Kidney (tissue), 14 donors: Measurements from ENCODE around the gene RGS17. TPM values are rescaled to one million over a fixed set of nuclear protein-coding genes. Genes with fewer than 3 reads are reported as not detected.
"Not testable (repeated sequence)": the region's sequence is repeated elsewhere in the genome, so short reads cannot be mapped to it uniquely, and the experiment has no call there.

ENCODE experiments used
- DNase-seq, 5 donors: peaks; one replicate each; pipeline ENCODE4 v3.0.0-alpha.2; 2013 to 2020
- FAIRE-seq: peaks from 2 replicates; lab custom pipeline; 2012; peaks lifted over from hg19 to GRCh38; lab: Jason Lieb, UNC
- H3K27ac ChIP-seq, 2 donors: one replicate each; pipeline ENCODE4 v1.7.0; 2013; ENCODE audit warnings: low read depth in 2 of 2, low read length in 2 of 2, inconsistent platforms in 1 of 2
- H3K27me3 ChIP-seq: one replicate; pipeline ENCODE4 v1.7.1; 2013; ENCODE audit warnings: low read length, inconsistent platforms; ENCODE audit not compliant: control insufficient read depth, insufficient read depth
- H3K36me3 ChIP-seq, 3 donors: one replicate each; pipeline versions ENCODE4 v1.7.0 to v1.7.1; 2013; ENCODE audit warnings: low read length in 3 of 3, control low read depth in 1 of 3, inconsistent platforms in 1 of 3; ENCODE audit not compliant: insufficient read depth in 3 of 3, control insufficient read depth in 2 of 3
- H3K4me1 ChIP-seq, 3 donors: one replicate each; pipeline versions ENCODE4 v1.7.0 to v1.7.1; 2013; ENCODE audit warnings: low read length in 3 of 3, inconsistent platforms in 1 of 3, low read depth in 1 of 3; ENCODE audit not compliant: control insufficient read depth in 2 of 3, insufficient read depth in 2 of 3
- H3K4me3 ChIP-seq, 3 donors: one replicate each; pipeline versions ENCODE4 v1.7.0 to v1.8.1; 2013; ENCODE audit warnings: low read length in 3 of 3, control low read depth in 1 of 3, inconsistent platforms in 1 of 3
- H3K9ac ChIP-seq, 3 donors: one replicate each; pipeline versions ENCODE4 v1.7.0 to v1.7.1; 2013; ENCODE audit warnings: low read length in 3 of 3, control low read depth in 1 of 3, inconsistent platforms in 1 of 3
- H3K9me3 ChIP-seq, 3 donors: one replicate each; pipeline versions ENCODE4 v1.7.0 to v1.7.1; 2013; ENCODE audit warnings: low read length in 3 of 3, control low read depth in 1 of 3, inconsistent platforms in 1 of 3; ENCODE audit not compliant: control insufficient read depth in 2 of 3, insufficient read depth in 1 of 3
- CTCF ChIP-seq: IDR thresholded peaks from 3 replicates; pipeline ENCODE4 v1.5.1; 2012; ENCODE audit warnings: mild to moderate bottlenecking, moderate library complexity, borderline replicate concordance; ENCODE audit not compliant: insufficient read depth; ENCODE audit errors: extremely low read depth
- intact Hi-C: fragments of 100-400 bp; cut with DNase I; formaldehyde crosslinking; loops from one replicate; pipeline ENCODE4 v1.11.1; 2022
- polyA plus RNA-seq: library from polyadenylated mRNA; stranded (reverse); fragments of 350-450 nt; fragmentation: Illumina TruSeq; extraction: RNeasy Lipid Tissue Mini Kit (QIAGEN cat#74804); gene quantifications from one replicate; pipeline ENCODE4 v1.2.3, GENCODE V29; 2014; ENCODE audit warnings: low read depth, low replicate concordance; ENCODE audit not compliant: insufficient read depth
- total RNA-seq: library from RNA; stranded (reverse); fragmentation: NEBNext Ultra II Directional; extraction: Animal tissue kit (Norgen Biotek cat#: 25700); gene quantifications from one replicate; pipeline ENCODE4 v1.2.1, GENCODE V29; 2021
- donor health status: control.
- donor health status: control.
- donor health status: control.
- donor health status: control.
- donor health status: control.
- donor health status: DM: yes; HTN: yes; CAD: no.
- donor health status: Normal renal cell carcinoma (clear cell type).

RGS17 gene
- total and polyA plus RNA-seq, 2 donors from 2014 or later: 0.28 TPM; not detected in 1

GRCh38 chr6:152993847-152994246 lies 137.2 kb downstream of the RGS17 start:
- Histone ChIP-seq H3K27me3 (no peaks in the 10 kb centered on the region), H3K9me3 (no peaks in the 10 kb centered on the region), H3K4me1 (no peaks in the 10 kb centered on the region), H3K27ac (no peak overlapping the region), H3K36me3 (peaks cover 0 to 39% (median 13%) of the 10 kb centered on the region in 3 donors), H3K4me3 (no peak overlapping the region), H3K9ac (no peak overlapping the region)
- FAIRE-seq (no peak), DNase-seq (no peak)
- TF ChIP-seq CTCF: no peak
- intact Hi-C loops: no loop called here

DNA sequence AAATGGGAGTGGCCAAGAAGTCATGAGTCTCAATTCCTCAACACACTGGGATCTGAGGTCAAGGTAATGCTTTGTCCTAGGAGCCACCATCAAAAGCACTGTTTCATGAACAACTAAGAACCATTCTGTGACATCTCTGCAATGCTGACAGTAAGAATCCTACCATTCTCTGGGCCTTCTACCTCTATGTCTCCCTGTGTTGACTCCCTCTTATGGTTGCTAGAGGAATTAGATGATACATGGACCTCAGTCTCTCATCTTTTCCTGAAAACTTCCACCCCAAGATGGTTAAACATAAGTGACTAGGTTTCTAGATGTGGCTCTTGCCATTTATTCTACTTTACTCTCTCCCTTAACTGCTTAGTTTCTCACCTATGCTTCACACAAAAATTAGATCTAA lies 137.7 kb downstream of the RGS17 start:
- no peak for TF ChIP-seq CTCF
- DNase-seq (no peak), FAIRE-seq (no peak)
- Histone ChIP-seq H3K36me3 (peaks cover 0 to 39% (median 13%) of the 10 kb centered on the region in 3 donors), H3K4me1 (no peaks in the 10 kb centered on the region), H3K27ac (no peak overlapping the region), H3K4me3 (no peak overlapping the region), H3K9me3 (no peaks in the 10 kb centered on the region), H3K9ac (no peak overlapping the region), H3K27me3 (no peaks in the 10 kb centered on the region)
- intact Hi-C loops: no loop called here

DNA sequence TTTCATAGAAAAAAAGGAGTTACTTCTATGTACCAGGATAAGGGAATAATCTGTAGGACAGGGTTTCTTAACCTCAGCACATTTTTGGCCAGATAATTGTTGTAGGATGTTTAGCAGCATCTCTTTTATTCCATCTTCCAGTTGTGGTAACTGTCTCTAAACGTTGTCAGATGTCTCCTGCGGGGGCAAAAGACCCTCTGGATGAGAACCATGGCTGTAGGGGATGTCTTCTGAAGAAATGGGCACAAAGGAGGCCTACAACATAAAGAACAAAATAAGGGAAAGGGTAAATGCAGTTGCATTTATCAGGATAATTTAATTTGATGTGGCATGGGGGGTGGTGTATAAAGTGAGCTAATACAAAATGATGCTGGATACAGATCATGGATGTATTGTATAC lies 144.1 kb downstream of the RGS17 start:
- DNase-seq (no peak), FAIRE-seq (no peak)
- H3K4me1 ChIP-seq: peaks cover 0 to 12% (median 6%) of the 10 kb centered on the region in 3 donors
- peaks cover 0 to 9% (median 3%) of the 10 kb centered on the region in 3 donors for H3K36me3 ChIP-seq
- H3K9me3 ChIP-seq: no peaks in the 10 kb centered on the region
- H3K27me3 ChIP-seq: no peaks in the 10 kb centered on the region
- no peak overlapping the region for H3K9ac ChIP-seq
- no peak overlapping the region for H3K4me3 ChIP-seq
- no peak for TF ChIP-seq CTCF
- intact Hi-C loops: no loop called here
- H3K27ac ChIP-seq: no peak overlapping the region

DNA sequence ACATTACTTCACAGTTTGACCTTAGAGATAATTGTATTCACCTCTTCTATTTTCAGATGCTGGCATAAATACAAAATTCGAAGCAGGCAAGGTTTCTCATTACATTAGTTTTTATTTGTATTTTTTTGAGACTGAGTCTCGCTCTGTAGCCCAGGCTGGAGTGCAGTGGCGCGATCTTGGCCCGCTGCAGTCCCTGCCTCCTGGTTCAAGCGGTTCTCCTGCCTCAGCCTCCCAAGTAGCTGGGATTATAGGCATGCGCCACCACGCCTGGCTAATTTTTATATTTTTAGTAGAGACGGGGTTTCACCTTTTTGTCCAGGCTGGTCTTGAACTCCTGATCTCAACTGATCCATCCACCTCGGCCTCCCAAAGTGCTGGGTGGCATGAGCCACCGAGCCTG lies 145.8 kb downstream of the RGS17 start:
- H3K27me3 ChIP-seq, intact Hi-C loops, H3K36me3 ChIP-seq, H3K4me3 ChIP-seq, H3K9me3 ChIP-seq, DNase-seq, H3K27ac ChIP-seq, H3K9ac ChIP-seq, FAIRE-seq: not testable (repeated sequence)
- peaks cover 0 to 12% (median 6%) of the 10 kb centered on the region in 3 donors for H3K4me1 ChIP-seq
